Left lung (tissue), 10 donors: ENCODE results near the gene SLC24A3. TPM values are rescaled to one million over a fixed set of nuclear protein-coding genes. Genes with fewer than 3 reads are reported as not detected.

ENCODE experiments used
- ATAC-seq: fragments of 200-7000 bp; cut with Tn5 transposase; one replicate; pipeline ENCODE4 v1.9.1; 2020; ENCODE audit warnings: moderate library complexity
- DNase-seq, 4 donors: peaks; one replicate each; pipeline ENCODE4 v3.0.0-alpha.2; 2013 to 2020
- H3K27ac ChIP-seq, 2 donors: fragments of 200-600 bp; sonication (generic) in 1 of 2; one replicate each; pipeline versions ENCODE4 v1.5.0 to v1.8.0; 2020 to 2021
- H3K27me3 ChIP-seq, 2 donors: fragments of 200-600 bp; sonication (generic) in 1 of 2; one replicate each; pipeline versions ENCODE4 v1.5.0 to v1.8.0; 2020 to 2021
- H3K36me3 ChIP-seq, 2 donors: fragments of 200-600 bp; sonication (generic) in 1 of 2; one replicate each; pipeline versions ENCODE4 v1.5.0 to v1.8.0; 2020 to 2021
- H3K4me1 ChIP-seq, 2 donors: fragments of 200-600 bp; one replicate each; pipeline ENCODE4 v1.8.0; 2021
- H3K4me3 ChIP-seq, 2 donors: fragments of 200-600 bp; sonication (generic) in 1 of 2; one replicate each; pipeline versions ENCODE4 v1.5.0 to v1.8.0; 2020 to 2021; ENCODE audit warnings: mild to moderate bottlenecking in 1 of 2
- H3K9me3 ChIP-seq, 2 donors: fragments of 200-600 bp; sonication (generic) in 1 of 2; one replicate each; pipeline versions ENCODE4 v1.5.0 to v1.8.0; 2020 to 2021
- intact Hi-C, 2 donors: fragments of 100-400 bp; cut with DNase I; formaldehyde crosslinking; loops; one replicate each; pipeline versions ENCODE4 v1.11.2 to v1.14.2; 2022
- polyA plus RNA-seq, 6 donors: library from polyadenylated mRNA; unstranded; fragments of 120-200 nt; gene quantifications; one replicate each; pipeline ENCODE4 v1.2.1, GENCODE V29; 2013; ENCODE audit not compliant: insufficient read length in 6 of 6
- total RNA-seq, 2 donors: library from RNA; stranded (reverse); fragmentation: NEBNext Ultra II Directional; extraction: Animal tissue kit (Norgen Biotek cat#: 25700); gene quantifications; one replicate each; pipeline ENCODE4 v1.2.1, GENCODE V29; 2021
- TF ChIP-seq, protein P1 (sequence below), 2 donors: fragments of 200-600 bp; sonication (generic) in 1 of 2; IDR thresholded peaks; one replicate each; pipeline versions ENCODE4 v1.5.0 to v1.8.0; 2021; ENCODE audit warnings: antibody characterized with exemption in 2 of 2
- donor health status: DM: no; HTN: yes; CAD: no.
- donor health status: DM: no; HTN: no; CAD: no.

The SLC24A3 gene
- total and polyA plus RNA-seq, 8 donors, result 4.4 to 8.7 (median 6.6) TPM

DNA sequence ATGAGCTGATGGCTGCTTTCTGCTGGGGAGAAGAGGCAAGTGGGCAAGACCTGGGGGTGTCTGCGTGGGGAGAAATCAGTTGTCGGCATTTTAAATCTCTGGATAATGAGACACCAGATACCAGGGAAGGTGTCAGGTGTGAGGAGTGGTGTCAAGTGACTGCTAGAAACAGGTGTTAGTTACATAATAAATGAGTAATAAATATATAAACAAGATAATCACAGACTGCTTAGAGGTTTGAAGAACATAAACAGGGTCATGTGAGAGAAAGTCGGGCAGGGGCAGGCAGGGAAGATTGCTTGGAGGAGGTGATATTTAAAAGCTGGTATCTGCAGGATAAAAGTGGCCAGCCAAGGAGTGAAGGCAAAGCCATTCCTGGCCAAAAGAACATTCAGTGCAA lies 458.4 kb downstream of the SLC24A3 start:
- Histone ChIP-seq H3K27me3 (no peaks in the 10 kb centered on the region), H3K4me1 (no peaks in the 10 kb centered on the region), H3K9me3 (no peaks in the 10 kb centered on the region), H3K4me3 (no peak overlapping the region), H3K27ac (no peak overlapping the region), H3K36me3 (no peaks in the 10 kb centered on the region)
- ATAC-seq (no peak), DNase-seq (no peak)
- intact Hi-C loops, result no loop called here
- TF ChIP-seq, protein P1, sequence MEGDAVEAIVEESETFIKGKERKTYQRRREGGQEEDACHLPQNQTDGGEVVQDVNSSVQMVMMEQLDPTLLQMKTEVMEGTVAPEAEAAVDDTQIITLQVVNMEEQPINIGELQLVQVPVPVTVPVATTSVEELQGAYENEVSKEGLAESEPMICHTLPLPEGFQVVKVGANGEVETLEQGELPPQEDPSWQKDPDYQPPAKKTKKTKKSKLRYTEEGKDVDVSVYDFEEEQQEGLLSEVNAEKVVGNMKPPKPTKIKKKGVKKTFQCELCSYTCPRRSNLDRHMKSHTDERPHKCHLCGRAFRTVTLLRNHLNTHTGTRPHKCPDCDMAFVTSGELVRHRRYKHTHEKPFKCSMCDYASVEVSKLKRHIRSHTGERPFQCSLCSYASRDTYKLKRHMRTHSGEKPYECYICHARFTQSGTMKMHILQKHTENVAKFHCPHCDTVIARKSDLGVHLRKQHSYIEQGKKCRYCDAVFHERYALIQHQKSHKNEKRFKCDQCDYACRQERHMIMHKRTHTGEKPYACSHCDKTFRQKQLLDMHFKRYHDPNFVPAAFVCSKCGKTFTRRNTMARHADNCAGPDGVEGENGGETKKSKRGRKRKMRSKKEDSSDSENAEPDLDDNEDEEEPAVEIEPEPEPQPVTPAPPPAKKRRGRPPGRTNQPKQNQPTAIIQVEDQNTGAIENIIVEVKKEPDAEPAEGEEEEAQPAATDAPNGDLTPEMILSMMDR (IDR thresholded peaks at IDR 0.05), result no peak

DNA sequence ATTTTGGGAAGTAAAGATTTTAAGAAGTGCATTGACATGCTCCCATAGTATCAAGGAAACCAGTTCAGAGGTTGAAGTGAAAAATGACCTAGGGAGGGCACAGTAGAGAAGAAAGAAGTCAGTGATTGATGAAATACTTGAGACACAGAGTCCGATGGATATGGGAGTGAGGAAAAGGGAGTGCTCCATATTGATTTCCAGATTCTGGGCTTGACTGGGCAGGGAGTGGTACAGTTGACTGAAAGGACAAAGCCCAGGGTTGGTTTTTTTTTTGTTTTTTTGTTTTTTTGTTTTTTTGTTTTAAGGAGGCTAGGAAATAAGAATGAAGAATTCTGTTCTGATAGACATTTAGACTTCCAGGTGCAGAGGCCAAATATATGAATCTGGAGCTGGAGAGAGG lies 458.9 kb downstream of the SLC24A3 start:
- Histone ChIP-seq H3K27me3 (no peaks in the 10 kb centered on the region), H3K9me3 (no peaks in the 10 kb centered on the region), H3K27ac (no peak overlapping the region), H3K4me1 (no peaks in the 10 kb centered on the region), H3K4me3 (no peak overlapping the region), H3K36me3 (no peaks in the 10 kb centered on the region)
- DNase-seq (no peak), ATAC-seq (no peak)
- TF ChIP-seq, protein P1 (IDR thresholded peaks at IDR 0.05), result no peak
- intact Hi-C loops, result no loop called here

DNA sequence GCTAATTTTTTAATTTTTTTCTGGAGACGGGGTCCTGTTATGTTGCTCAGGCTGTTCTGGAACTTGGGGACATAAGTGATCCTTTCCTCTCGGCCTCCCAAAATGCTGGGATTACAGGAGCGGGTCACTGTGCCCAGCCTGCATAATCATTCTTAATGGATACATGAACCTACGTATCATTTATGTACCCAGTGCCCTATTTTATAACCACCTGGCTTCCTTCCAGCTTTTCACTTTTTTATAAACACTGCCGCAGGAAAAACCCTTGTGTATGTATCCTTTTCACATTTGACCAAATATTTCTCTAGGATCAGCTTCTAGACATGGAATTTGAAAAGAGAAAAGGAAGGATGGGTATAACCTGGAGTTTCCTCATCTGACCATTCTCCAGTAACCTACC lies 460.1 kb downstream of the SLC24A3 start:
- ATAC-seq (no peak), DNase-seq (no peak)
- no peak overlapping the region for H3K4me3 ChIP-seq
- H3K36me3 ChIP-seq, result no peaks in the 10 kb centered on the region
- H3K4me1 ChIP-seq, result no peaks in the 10 kb centered on the region
- no peaks in the 10 kb centered on the region for H3K9me3 ChIP-seq
- no peak overlapping the region for H3K27ac ChIP-seq
- TF ChIP-seq, protein P1 (IDR thresholded peaks at IDR 0.05), result no peak
- intact Hi-C loops, result no loop called here
- H3K27me3 ChIP-seq, result no peaks in the 10 kb centered on the region

DNA sequence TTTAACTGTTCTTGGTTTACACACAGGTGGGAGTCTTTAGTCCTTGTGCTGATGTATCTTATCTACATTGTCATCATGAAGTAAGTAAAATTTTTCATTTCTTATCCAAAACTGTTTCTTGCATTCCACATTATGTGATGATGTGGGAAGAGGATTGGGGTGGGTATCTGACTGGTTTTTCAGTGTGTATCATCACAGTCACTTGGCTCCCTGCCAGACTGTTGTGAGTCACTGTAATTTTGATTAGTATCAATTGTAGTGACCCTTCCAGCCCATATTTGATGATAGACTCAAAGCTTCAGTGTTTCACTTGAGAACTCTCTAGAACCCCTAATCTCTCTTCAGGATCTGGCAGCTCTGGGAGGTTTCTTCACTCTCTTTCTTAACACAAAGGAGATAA lies 461.1 kb downstream of the SLC24A3 start:
- no peaks in the 10 kb centered on the region for H3K4me1 ChIP-seq
- TF ChIP-seq, protein P1 (IDR thresholded peaks at IDR 0.05), result no peak
- H3K9me3 ChIP-seq, result no peaks in the 10 kb centered on the region
- H3K27me3 ChIP-seq, result no peaks in the 10 kb centered on the region
- no peaks in the 10 kb centered on the region for H3K36me3 ChIP-seq
- no peak overlapping the region for H3K27ac ChIP-seq
- DNase-seq (no peak), ATAC-seq (no peak)
- intact Hi-C loops, result no loop called here
- H3K4me3 ChIP-seq, result no peak overlapping the region

DNA sequence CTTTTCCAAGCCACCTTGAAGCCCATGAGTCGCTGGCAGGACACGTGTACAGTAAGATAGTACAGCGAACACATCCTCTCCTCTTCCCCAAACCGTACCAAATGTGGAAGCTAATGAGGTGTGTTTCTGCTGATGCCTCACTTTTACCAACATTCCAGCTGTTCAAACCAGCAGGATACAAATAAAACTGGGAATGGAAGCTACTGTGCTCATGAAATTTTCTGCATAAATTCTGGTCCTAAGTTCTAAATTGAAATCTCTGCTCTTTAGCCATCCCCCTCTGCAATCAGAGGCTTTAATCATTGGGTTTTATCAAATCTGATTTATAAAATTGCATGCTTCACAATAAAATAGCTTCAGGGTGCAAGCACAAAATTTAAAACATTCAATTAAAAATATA lies 463.8 kb downstream of the SLC24A3 start:
- Histone ChIP-seq H3K9me3 (no peaks in the 10 kb centered on the region), H3K4me3 (no peak overlapping the region), H3K27me3 (no peaks in the 10 kb centered on the region), H3K27ac (no peak overlapping the region), H3K36me3 (no peaks in the 10 kb centered on the region), H3K4me1 (no peaks in the 10 kb centered on the region)
- intact Hi-C loops, result no loop called here
- no peak for ATAC-seq
- TF ChIP-seq, protein P1 (IDR thresholded peaks at IDR 0.05), result no peak
- no peak for DNase-seq
